ENCODE results near the gene SYNJ1.
"Not testable (repeated sequence)": the region's sequence is repeated elsewhere in the genome, so short reads cannot be mapped to it uniquely, and the experiment has no call there.

The SYNJ1 gene

GRCh38 chr21:32661026-32661782 is 66.6 kb downstream of the SYNJ1 start:
- H3K27ac ChIP-seq; H3K4me3 ChIP-seq; DNase-seq (ENCODE audit: low spot score): not testable (repeated sequence)

GRCh38 chr21:32658524-32658923 is 69.3 kb downstream of the SYNJ1 start:
- DNase-seq (ENCODE audit: low spot score) = no peak
- TF ChIP-seq CTCF (IDR thresholded peaks at IDR 0.05) = no peak
- no peak overlapping the region for H3K4me3 ChIP-seq
- H3K27ac ChIP-seq = no peak overlapping the region

GRCh38 chr21:32653326-32653901 is 74.4 kb downstream of the SYNJ1 start:
- no peak for TF ChIP-seq CTCF (IDR thresholded peaks at IDR 0.05)
- Histone ChIP-seq H3K4me3 (no peak overlapping the region), H3K27ac (no peak overlapping the region)
- DNase-seq (ENCODE audit: low spot score) = no peak

DNA sequence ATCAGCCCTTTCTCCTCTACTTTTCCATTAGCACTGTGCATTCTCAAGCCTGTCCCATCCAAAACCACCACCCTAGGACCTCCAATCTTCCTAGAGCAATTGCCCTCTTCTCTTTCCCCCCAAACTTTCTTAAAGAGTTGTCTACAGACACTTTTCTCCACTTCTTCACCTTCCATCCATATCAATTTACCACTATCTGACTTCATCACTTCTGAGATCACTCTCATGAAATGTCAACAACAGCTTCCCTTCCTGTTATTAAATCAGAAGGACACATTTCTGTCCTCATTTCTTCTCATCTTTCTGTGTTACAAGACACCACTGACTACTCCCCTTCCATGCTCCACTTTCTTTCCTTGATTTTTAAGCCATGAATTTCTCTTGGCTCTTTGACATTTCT is 79.6 kb downstream of the SYNJ1 start:
- no peak overlapping the region for H3K27ac ChIP-seq
- DNase-seq (ENCODE audit: low spot score) = no peak
- no peak for TF ChIP-seq CTCF (IDR thresholded peaks at IDR 0.05)
- H3K4me3 ChIP-seq = no peak overlapping the region

- Histone ChIP-seq H3K27ac (no peak overlapping the region), H3K4me3 (no peak overlapping the region)
- DNase-seq (ENCODE audit: low spot score) = no peak
- no peak for TF ChIP-seq CTCF (IDR thresholded peaks at IDR 0.05)
Measured at GRCh38 chr21:32645261-32646182, 82.3 kb downstream of the SYNJ1 start.

DNA sequence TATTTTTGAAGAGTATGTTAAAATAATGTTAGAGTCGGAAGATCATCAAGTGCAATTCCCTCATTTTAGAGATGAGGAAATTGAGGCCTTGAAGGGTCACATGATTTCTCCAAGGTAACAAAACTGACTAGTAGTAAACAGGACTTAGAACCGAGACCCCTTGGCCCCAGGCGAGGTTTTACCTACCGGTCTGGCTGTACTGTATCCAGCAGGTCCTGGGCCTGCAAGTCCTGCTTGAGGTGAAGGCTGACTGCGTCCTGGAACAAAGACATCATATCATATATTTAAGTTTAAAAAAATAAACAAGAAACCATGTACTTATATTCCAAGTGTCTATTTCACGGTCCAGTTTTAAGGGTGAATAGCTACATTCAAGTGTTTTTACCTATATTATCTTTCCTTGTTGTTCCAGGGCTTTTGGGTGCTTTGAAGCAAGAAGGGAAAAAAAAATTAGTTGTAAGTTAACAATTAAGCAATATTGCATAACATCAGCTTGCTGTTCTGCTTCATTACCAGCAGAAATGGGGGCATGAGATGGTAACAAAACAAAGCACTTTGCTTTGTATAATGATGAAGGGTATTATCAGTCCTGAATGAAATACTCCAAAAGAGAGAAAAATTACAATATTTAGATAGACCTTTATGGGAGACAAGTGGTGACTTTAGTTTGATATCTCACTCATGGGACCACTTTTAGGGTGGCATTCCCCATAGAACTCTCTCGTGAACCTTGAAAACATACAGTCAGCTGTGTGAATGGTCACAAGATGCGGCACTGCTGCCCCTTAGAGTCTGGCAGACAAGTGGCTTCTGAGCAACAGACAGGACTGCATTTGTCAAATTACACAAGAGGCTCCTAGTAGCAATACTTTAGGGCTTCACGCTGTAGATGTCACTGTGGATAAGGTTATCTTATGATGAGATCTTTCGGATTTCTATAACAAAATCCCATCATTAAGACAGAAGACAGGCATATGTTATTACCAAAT is 85.8 kb downstream of the SYNJ1 start:
- no peak for DNase-seq (ENCODE audit: low spot score)
- Histone ChIP-seq H3K27ac (no peak overlapping the region), H3K4me3 (no peak overlapping the region)
- TF ChIP-seq CTCF (IDR thresholded peaks at IDR 0.05) = no peak

Measured in coronary artery (tissue), 2 donors.